Astrocyte of the spinal cord (primary cell): Measurements from ENCODE around the gene FAM168A.

Source experiments
- DNase-seq: peaks from one replicate; pipeline ENCODE4 v3.0.0; 2011; ENCODE audit warnings: low read depth, low spot score
- H3K4me3 ChIP-seq: 2 replicates; pipeline ENCODE4 v1.5.1; 2011; ENCODE audit warnings: low read depth, mild to moderate bottlenecking, low read length, moderate library complexity
- CTCF ChIP-seq: IDR thresholded peaks from 2 replicates; pipeline ENCODE4 v1.5.1; 2012; ENCODE audit warnings: low read depth, mild to moderate bottlenecking, low read length, inconsistent platforms
- in situ Hi-C: cut with HindIII; loops from 2 replicates; pipeline ENCODE4 v1.10.0; 2017; ENCODE audit warnings: low sequenced_read_pairs

FAM168A gene

GRCh38 chr11:73390601-73391565 lies 207.0 kb downstream of the FAM168A start:
- no peak for DNase-seq
- no peak overlapping the region for H3K4me3 ChIP-seq
- in situ Hi-C loops: no loop called here
- TF ChIP-seq CTCF: no peak

DNA sequence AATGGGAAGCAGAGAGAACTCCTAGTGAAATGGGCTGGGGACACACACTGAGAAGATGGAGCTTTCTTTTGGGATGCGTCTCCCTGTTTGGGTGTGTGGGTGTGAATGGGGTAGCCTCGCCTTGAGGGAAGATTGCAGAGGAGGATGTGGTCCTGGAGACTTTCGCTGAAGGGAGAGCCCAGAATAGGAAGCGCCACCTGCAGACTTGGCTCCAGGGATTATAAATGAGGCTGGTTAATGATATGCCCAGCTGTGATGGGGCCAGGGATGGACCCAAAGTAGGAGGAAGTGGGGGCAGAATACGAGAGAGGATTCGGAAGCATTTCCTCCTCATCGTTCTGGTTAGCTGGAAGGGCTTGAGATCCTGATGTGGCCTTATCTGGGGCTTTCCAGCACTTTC lies 208.0 kb downstream of the FAM168A start:
- no peak for DNase-seq
- in situ Hi-C loops: no loop called here
- TF ChIP-seq CTCF: no peak
- no peak overlapping the region for H3K4me3 ChIP-seq

- no peak overlapping the region for H3K4me3 ChIP-seq
- in situ Hi-C loops: no loop called here
- no peak for DNase-seq
- TF ChIP-seq CTCF: no peak
Measured at GRCh38 chr11:73389134-73389525, 208.8 kb downstream of the FAM168A start.

GRCh38 chr11:73388265-73389133 lies 209.4 kb downstream of the FAM168A start:
- no peak for DNase-seq
- H3K4me3 ChIP-seq: no peak overlapping the region
- in situ Hi-C loops: no loop called here
- no peak for TF ChIP-seq CTCF

DNA sequence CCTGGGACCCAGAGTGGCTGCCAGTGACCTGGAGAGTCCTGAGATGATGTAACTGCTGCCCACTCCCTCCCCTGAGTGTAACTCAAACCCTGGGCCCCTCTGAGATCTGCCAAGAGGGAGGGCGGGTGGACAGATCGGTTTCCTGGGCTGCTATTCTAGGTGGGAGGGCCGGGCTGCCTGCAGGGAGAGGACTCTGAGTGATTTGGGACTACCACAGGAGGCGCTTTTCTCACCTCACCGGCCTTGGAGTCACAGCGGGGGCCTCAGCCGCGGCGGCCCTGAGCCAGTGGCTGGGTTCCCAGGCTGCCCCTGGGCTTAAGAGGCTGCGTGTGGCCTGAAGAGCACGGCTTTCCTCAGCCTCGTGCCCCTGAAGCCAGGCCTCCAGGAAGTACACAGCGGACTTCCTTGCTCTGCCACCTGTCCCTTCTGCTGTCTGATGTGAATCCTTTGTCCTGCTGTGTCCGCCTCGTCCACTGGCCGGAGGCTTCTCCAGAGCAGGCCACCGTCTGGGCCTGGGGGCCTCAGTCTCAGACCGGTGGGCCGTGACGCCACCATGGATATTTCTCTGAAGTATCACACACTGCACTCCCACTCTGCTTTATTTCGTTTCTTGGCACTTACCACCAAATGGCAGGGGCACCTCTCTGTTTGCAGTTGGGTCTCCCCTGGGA lies 210.2 kb downstream of the FAM168A start:
- no peak for TF ChIP-seq CTCF
- DNase-seq: peak; percentile 31
- H3K4me3 ChIP-seq: no peak overlapping the region
- in situ Hi-C loops: no loop called here

DNA sequence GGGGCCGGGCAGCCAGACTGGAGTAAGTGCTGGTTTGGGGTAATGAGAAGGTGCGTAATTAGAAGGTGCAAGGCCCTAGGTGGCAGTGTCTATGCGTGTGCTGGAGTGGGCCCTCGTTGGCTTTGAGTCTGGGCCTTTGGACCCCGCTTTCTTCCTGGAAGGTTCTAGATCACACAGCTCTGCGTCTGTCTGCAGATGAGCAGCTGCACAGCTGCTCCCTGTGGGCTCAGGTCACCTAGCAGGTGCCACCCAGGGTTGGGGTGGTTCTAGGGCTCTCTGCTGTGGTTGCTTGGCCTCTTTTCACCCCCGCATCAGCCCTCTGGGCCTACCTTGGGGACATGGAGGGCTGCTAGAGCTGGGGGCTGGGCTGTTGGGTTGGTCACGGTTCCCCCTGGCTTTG lies 211.4 kb downstream of the FAM168A start:
- H3K4me3 ChIP-seq: no peak overlapping the region
- no peak for TF ChIP-seq CTCF
- in situ Hi-C loops: no loop called here
- no peak for DNase-seq
